GM08714 (cell line): ENCODE data around the gene DOCK1.
"Not testable (repeated sequence)": the region's sequence is repeated elsewhere in the genome, so short reads cannot be mapped to it uniquely, and the experiment has no call there.

Experiments used
- H3K4me3 ChIP-seq: fragments of 200-500 bp; sonication (Bioruptor generic); 2 replicates; pipeline ENCODE4 v1.5.1; 2014; ENCODE audit warnings: mild to moderate bottlenecking, low read length, inconsistent platforms
- ZNF274 ChIP-seq: IDR thresholded peaks from 2 replicates; pipeline ENCODE4 v1.6.1; 2012; ENCODE audit warnings: mild to moderate bottlenecking, low read depth, low read length

Gene DOCK1

GRCh38 chr10:126926568-126926967, 21.3 kb downstream of the DOCK1 start:
- TF ChIP-seq ZNF274 = no peak

GRCh38 chr10:126927799-126928198, 22.6 kb downstream of the DOCK1 start:
- no peak overlapping the region for H3K4me3 ChIP-seq
- no peak for TF ChIP-seq ZNF274

More at GRCh38 chr10:126926568-126926967, 21.3 kb downstream of the DOCK1 start:
- H3K4me3 ChIP-seq = no peak overlapping the region

GRCh38 chr10:126928274-126928673, 23.0 kb downstream of the DOCK1 start:
- TF ChIP-seq ZNF274 = no peak
- H3K4me3 ChIP-seq = no peak overlapping the region

- H3K4me3 ChIP-seq = no peak overlapping the region
- TF ChIP-seq ZNF274 = no peak
Measured at GRCh38 chr10:126929391-126929790, 24.2 kb downstream of the DOCK1 start.

GRCh38 chr10:126930131-126930882, 25.1 kb downstream of the DOCK1 start:
- TF ChIP-seq ZNF274 = no peak
- no peak overlapping the region for H3K4me3 ChIP-seq

- TF ChIP-seq ZNF274 = no peak
- no peak overlapping the region for H3K4me3 ChIP-seq
Measured at GRCh38 chr10:126930883-126931503, 25.8 kb downstream of the DOCK1 start.

GRCh38 chr10:126931544-126931943, 26.3 kb downstream of the DOCK1 start:
- TF ChIP-seq ZNF274 = no peak
- H3K4me3 ChIP-seq = no peak overlapping the region

- no peak for TF ChIP-seq ZNF274
- no peak overlapping the region for H3K4me3 ChIP-seq
Measured at GRCh38 chr10:126932516-126932915, 27.3 kb downstream of the DOCK1 start.

GRCh38 chr10:126933116-126933515, 27.9 kb downstream of the DOCK1 start:
- TF ChIP-seq ZNF274 = no peak
- no peak overlapping the region for H3K4me3 ChIP-seq

- TF ChIP-seq ZNF274 = no peak
- H3K4me3 ChIP-seq = no peak overlapping the region
Measured at GRCh38 chr10:126935263-126935946, 30.2 kb downstream of the DOCK1 start.

GRCh38 chr10:126937026-126937425, 31.8 kb downstream of the DOCK1 start:
- H3K4me3 ChIP-seq = no peak overlapping the region
- no peak for TF ChIP-seq ZNF274

GRCh38 chr10:126938121-126938520, 32.9 kb downstream of the DOCK1 start:
- not testable (repeated sequence) for H3K4me3 ChIP-seq

- H3K4me3 ChIP-seq = no peak overlapping the region
- no peak for TF ChIP-seq ZNF274
Measured at GRCh38 chr10:126939706-126940105, 34.5 kb downstream of the DOCK1 start.

- TF ChIP-seq ZNF274 = no peak
- H3K4me3 ChIP-seq = no peak overlapping the region
Measured at GRCh38 chr10:126940670-126941310, 35.6 kb downstream of the DOCK1 start.

- no peak for TF ChIP-seq ZNF274
- no peak overlapping the region for H3K4me3 ChIP-seq
Measured at GRCh38 chr10:126944191-126944590, 39.0 kb downstream of the DOCK1 start.
